K562 (cell line): Measurements from ENCODE around the gene HNRNPK. TPM values are rescaled to one million over a fixed set of nuclear protein-coding genes. Genes with fewer than 3 reads are reported as not detected.

Experiments
- BHLHE40 ChIP-seq: IDR thresholded peaks from 2 replicates; pipeline ENCODE4 v1.6.1; 2011; ENCODE audit warnings: low read length, improper control_type of control experiment
- EP400 ChIP-seq: fragments of 450-650 bp; IDR thresholded peaks from 2 replicates; pipeline ENCODE4 v1.6.1; 2017; ENCODE audit warnings: antibody characterized with exemption, mild to moderate bottlenecking, moderate library complexity
- ESRRA ChIP-seq: fragments of 450-650 bp; IDR thresholded peaks from 2 replicates; pipeline ENCODE4 v1.6.1; 2014; ENCODE audit warnings: low read depth, mild to moderate bottlenecking, moderate library complexity, borderline replicate concordance
- EZH2 ChIP-seq: IDR thresholded peaks from 2 replicates; pipeline ENCODE4 v1.6.1; 2012; ENCODE audit warnings: low read depth, mild to moderate bottlenecking, inconsistent platforms, low read length, borderline replicate concordance
- GATAD2B ChIP-seq: fragments of 450-650 bp; IDR thresholded peaks from 2 replicates; pipeline ENCODE4 v1.6.1; 2017; ENCODE audit warnings: mild to moderate bottlenecking, borderline replicate concordance
- IFI16 ChIP-seq: fragments of 250-450 bp; sonication (Bioruptor Pico); IDR thresholded peaks from 2 replicates; pipeline ENCODE4 v2.1.2; 2022; ENCODE audit warnings: mild to moderate bottlenecking, inconsistent platforms
- JUND ChIP-seq, 2 experiments: IDR thresholded peaks; 2 replicates in 1 of 2; 3 replicates in 1 of 2; pipeline ENCODE4 v1.6.1; 2011; ENCODE audit warnings: borderline replicate concordance in 2 of 2, low read depth in 2 of 2, low read length in 2 of 2, improper control_type of control experiment in 1 of 2, missing biosample characterization in 1 of 2, missing genetic modification characterization in 1 of 2, missing genetic modification reagents in 1 of 2
- KAT7 ChIP-seq: sonication (generic); formaldehyde crosslinking; IDR thresholded peaks from 2 replicates; pipeline ENCODE4 v1.8.0; 2022; ENCODE audit warnings: missing genetic modification reagents, mild to moderate bottlenecking, borderline replicate concordance
- MAFK ChIP-seq: IDR thresholded peaks from 2 replicates; pipeline ENCODE4 v1.6.1; 2011; ENCODE audit warnings: low read length, improper control_type of control experiment
- MBD2 ChIP-seq: sonication (generic); IDR thresholded peaks from 2 replicates; pipeline ENCODE4 v1.6.1; 2016; ENCODE audit warnings: low read depth, borderline replicate concordance
- MYC ChIP-seq, 2 experiments: fragments of 250-450 bp in 1 of 2; sonication (Bioruptor Pico) in 1 of 2; IDR thresholded peaks; 2 replicates each; pipeline versions ENCODE4 v1.5.1 to v1.6.1; 2012 to 2021; ENCODE audit warnings: low read depth in 2 of 2, borderline replicate concordance in 1 of 2, improper control_type of control experiment in 1 of 2, low read length in 1 of 2, mild to moderate bottlenecking in 1 of 2, moderate library complexity in 1 of 2
- NCOA2 ChIP-seq, 2 experiments: fragments of 450-650 bp; IDR thresholded peaks; 2 replicates each; pipeline ENCODE4 v1.6.1; 2018; ENCODE audit warnings: mild to moderate bottlenecking in 2 of 2, moderate library complexity in 1 of 2; ENCODE audit not compliant: partially characterized antibody in 2 of 2
- NCOR1 ChIP-seq: fragments of 450-650 bp; IDR thresholded peaks from 2 replicates; pipeline ENCODE4 v1.6.1; 2016; ENCODE audit warnings: mild to moderate bottlenecking, moderate library complexity
- PHF8 ChIP-seq: fragments of 200-600 bp; sonication (generic); IDR thresholded peaks from 2 replicates; pipeline ENCODE4 v1.6.1; 2012; ENCODE audit warnings: mixed run types, mild to moderate bottlenecking, inconsistent platforms, low read length, moderate library complexity, borderline replicate concordance
- STAT5A ChIP-seq: IDR thresholded peaks from 2 replicates; pipeline ENCODE4 v1.6.1; 2012; ENCODE audit warnings: low read length, inconsistent platforms, borderline replicate concordance
- ZBTB8A ChIP-seq: fragments of 450-650 bp; IDR thresholded peaks from 2 replicates; pipeline ENCODE4 v1.6.1; 2018; ENCODE audit warnings: mild to moderate bottlenecking, moderate library complexity; ENCODE audit not compliant: partially characterized antibody
- ZFPM2 ChIP-seq: fragments of 250-450 bp; sonication (Bioruptor Pico); IDR thresholded peaks from 2 replicates; pipeline ENCODE4 v1.5.1; 2022; ENCODE audit warnings: mild to moderate bottlenecking
- ZFX ChIP-seq: sonication (generic); formaldehyde crosslinking; IDR thresholded peaks from 2 replicates; pipeline ENCODE4 v1.8.0; 2022; ENCODE audit warnings: mild to moderate bottlenecking, missing genetic modification reagents, moderate library complexity
- ZNF175 ChIP-seq: fragments of 200-800 bp; sonication (Bioruptor generic); IDR thresholded peaks from 2 replicates; pipeline ENCODE4 v1.6.1; 2016; ENCODE audit warnings: low read depth, mild to moderate bottlenecking, missing genetic modification characterization, missing compliant biosample characterization
- polyA plus RNA-seq, 8 experiments: library from polyadenylated mRNA; depleted of rRNA in 4 of 8; stranded (reverse) in 5 of 8; unstranded in 3 of 8; fragments of >200 nt; fragmentation: Nextera tagmentation in 2 of 8; fragmentation: Illumina TruSeq in 1 of 8; extraction: Ambion mirVana in 2 of 8; extraction: Trizol in 1 of 8; gene quantifications; 2 replicates each; pipeline versions ENCODE4 v1.2.1 to v1.2.3, GENCODE V29; 2011 to 2014; ENCODE audit warnings: inconsistent platforms in 1 of 8, missing spikeins in 1 of 8
- total RNA-seq, 7 experiments: library from RNA; depleted of rRNA in 6 of 7; stranded (reverse); fragments of >200 nt in 6 of 7; fragmentation: Illumina TruSeq in 2 of 7; extraction: Trizol in 2 of 7; gene quantifications; 2 replicates each; pipeline versions ENCODE4 v1.2.1 to v1.2.3, GENCODE V29; 2011 to 2021; ENCODE audit warnings: low replicate concordance in 1 of 7
- TF ChIP-seq, protein P1 (sequence below): fragments of 450-650 bp; IDR thresholded peaks from 2 replicates; pipeline ENCODE4 v1.6.1; 2018; ENCODE audit not compliant: partially characterized antibody
- TF ChIP-seq, protein P2 (sequence below): fragments of 250-450 bp; sonication (Bioruptor Pico); IDR thresholded peaks from 2 replicates; pipeline ENCODE4 v1.6.1; 2021; ENCODE audit warnings: mild to moderate bottlenecking
- TF ChIP-seq, protein P3 (sequence below): fragments of 450-650 bp; formaldehyde crosslinking; IDR thresholded peaks from 2 replicates; pipeline ENCODE4 v1.4.0; 2022; ENCODE audit warnings: missing genetic modification characterization

Gene HNRNPK
- total and polyA plus RNA-seq, 9 of the 15 experiments (the other 6 are each of a cell fraction or from before 2014, with no cell fraction given) = 224 to 883 (median 618) TPM

DNA sequence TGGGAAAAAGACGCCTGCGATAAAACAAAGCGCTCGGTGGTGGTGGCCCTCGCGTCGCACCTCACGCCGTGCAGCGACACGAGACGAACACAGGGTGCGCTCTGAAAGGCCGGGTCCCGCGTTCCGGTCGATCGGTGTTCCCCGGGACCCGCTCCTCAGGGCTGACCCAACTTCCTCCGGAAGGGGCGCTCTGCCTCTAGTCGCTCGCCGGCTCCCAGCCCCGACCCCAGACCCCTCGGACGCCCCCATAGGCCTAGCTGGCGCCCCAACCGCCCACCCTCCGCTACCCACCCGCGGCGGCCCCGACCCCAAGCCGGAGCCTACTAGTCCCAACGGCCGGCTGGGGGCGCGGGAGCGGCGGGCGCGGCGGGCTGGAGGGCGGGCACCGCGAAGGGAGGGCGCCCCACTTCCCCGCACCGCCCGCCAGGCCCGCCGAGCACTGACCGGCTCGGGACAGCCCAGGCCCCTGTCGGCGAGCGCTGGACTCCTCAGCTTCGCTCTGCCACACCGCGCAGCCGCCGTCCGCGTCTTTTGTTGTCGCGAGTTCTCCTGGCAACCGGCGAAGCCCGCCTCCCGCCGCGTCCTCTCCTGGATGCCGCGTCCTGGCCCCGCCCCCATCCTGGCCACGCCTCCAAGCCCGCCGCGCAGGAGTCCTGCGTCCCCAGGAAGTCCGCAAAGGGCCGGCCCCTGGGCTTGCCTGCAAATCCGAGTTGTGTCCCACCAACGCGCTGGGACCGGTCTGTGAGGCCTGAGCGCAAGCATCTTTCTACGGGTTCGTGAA lies 58.9 kb downstream of the HNRNPK start, which contains the start of gene KIF27 (continued):
- no peak for TF ChIP-seq MYC (IDR thresholded peaks at IDR 0.05; ENCODE audit: low read depth, low read length)
- no peak for TF ChIP-seq MYC (CRISPR knock-in tag; IDR thresholded peaks at IDR 0.05; ENCODE audit: borderline replicate concordance, low read depth)
- peak; percentile 68; the same call in 1 of the 2 replicates for TF ChIP-seq PHF8
- TF ChIP-seq ZFPM2 (CRISPR knock-in tag) = no peak
- TF ChIP-seq BHLHE40 = 0 out of 2 replicates have a peak, but pooled peaks have one; percentile 17
- 0 out of 2 replicates have a peak, but pooled peaks have one; percentile 12 for TF ChIP-seq GATAD2B
- TF ChIP-seq, protein P1, sequence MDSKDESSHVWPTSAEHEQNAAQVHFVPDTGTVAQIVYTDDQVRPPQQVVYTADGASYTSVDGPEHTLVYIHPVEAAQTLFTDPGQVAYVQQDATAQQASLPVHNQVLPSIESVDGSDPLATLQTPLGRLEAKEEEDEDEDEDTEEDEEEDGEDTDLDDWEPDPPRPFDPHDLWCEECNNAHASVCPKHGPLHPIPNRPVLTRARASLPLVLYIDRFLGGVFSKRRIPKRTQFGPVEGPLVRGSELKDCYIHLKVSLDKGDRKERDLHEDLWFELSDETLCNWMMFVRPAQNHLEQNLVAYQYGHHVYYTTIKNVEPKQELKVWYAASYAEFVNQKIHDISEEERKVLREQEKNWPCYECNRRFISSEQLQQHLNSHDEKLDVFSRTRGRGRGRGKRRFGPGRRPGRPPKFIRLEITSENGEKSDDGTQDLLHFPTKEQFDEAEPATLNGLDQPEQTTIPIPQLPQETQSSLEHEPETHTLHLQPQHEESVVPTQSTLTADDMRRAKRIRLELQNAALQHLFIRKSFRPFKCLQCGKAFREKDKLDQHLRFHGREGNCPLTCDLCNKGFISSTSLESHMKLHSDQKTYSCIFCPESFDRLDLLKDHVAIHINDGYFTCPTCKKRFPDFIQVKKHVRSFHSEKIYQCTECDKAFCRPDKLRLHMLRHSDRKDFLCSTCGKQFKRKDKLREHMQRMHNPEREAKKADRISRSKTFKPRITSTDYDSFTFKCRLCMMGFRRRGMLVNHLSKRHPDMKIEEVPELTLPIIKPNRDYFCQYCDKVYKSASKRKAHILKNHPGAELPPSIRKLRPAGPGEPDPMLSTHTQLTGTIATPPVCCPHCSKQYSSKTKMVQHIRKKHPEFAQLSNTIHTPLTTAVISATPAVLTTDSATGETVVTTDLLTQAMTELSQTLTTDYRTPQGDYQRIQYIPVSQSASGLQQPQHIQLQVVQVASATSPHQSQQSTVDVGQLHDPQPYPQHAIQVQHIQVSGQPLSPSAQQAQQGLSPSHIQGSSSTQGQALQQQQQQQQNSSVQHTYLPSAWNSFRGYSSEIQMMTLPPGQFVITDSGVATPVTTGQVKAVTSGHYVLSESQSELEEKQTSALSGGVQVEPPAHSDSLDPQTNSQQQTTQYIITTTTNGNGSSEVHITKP = no peak
- TF ChIP-seq, protein P2, sequence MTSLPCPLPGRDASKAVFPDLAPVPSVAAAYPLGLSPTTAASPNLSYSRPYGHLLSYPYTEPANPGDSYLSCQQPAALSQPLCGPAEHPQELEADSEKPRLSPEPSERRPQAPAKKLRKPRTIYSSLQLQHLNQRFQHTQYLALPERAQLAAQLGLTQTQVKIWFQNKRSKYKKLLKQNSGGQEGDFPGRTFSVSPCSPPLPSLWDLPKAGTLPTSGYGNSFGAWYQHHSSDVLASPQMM (CRISPR knock-in tag) = no peak
- no peak for TF ChIP-seq KAT7 (CRISPR knock-in tag)
- no peak for TF ChIP-seq MAFK
- no peak for TF ChIP-seq STAT5A
- no peak for TF ChIP-seq ZBTB8A
- TF ChIP-seq IFI16 (CRISPR knock-in tag) = no peak
- TF ChIP-seq ESRRA = no peak
- TF ChIP-seq JUND (IDR thresholded peaks at IDR 0.05; ENCODE audit: borderline replicate concordance, low read depth, low read length) = no peak
- no peak; the same call in 2 of the 3 replicates for TF ChIP-seq JUND (tag; IDR thresholded peaks at IDR 0.05; ENCODE audit: borderline replicate concordance, low read depth, low read length)
- TF ChIP-seq, protein P3, sequence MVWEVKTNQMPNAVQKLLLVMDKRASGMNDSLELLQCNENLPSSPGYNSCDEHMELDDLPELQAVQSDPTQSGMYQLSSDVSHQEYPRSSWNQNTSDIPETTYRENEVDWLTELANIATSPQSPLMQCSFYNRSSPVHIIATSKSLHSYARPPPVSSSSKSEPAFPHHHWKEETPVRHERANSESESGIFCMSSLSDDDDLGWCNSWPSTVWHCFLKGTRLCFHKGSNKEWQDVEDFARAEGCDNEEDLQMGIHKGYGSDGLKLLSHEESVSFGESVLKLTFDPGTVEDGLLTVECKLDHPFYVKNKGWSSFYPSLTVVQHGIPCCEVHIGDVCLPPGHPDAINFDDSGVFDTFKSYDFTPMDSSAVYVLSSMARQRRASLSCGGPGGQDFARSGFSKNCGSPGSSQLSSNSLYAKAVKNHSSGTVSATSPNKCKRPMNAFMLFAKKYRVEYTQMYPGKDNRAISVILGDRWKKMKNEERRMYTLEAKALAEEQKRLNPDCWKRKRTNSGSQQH (CRISPR knock-in tag) = peak; percentile 24; the same call in 1 of the 2 replicates
- TF ChIP-seq NCOA2 (IDR thresholded peaks at IDR 0.05; ENCODE audit: partially characterized antibody in 2 of 2) = no peak
- no peak for TF ChIP-seq NCOR1
- TF ChIP-seq EZH2 = no peak
- no peak for TF ChIP-seq ZNF175 (CRISPR knock-in tag)
- TF ChIP-seq EP400 = no peak
- peak; percentile 23; the same call in 1 of the 2 replicates for TF ChIP-seq MBD2
- TF ChIP-seq ZFX (CRISPR knock-in tag) = peak; percentile 74
